B cell (primary cell): ENCODE measurements around the gene GYG2. TPM values are rescaled to one million over a fixed set of nuclear protein-coding genes. Genes with fewer than 3 reads are reported as not detected.

Experiments used
- ATAC-seq: fragments of 200-7000 bp; cut with Tn5 transposase; one replicate; pipeline ENCODE4 v1.10.0; 2021; ENCODE audit warnings: low read depth, mild to moderate bottlenecking, moderate number of reproducible peaks, moderate library complexity
- CTCF ChIA-PET: fragments of 350-600 bp; sonication (Branson Sonifier 250); formaldehyde crosslinking; loops from one replicate; lab custom pipeline; 2021; ENCODE audit warnings: antibody characterized with exemption, inconsistent platforms; lab: Charles Lee
- POLR2A ChIA-PET: fragments of 350-600 bp; sonication (Branson Sonifier 250); formaldehyde crosslinking; loops from one replicate; lab custom pipeline; 2021; ENCODE audit warnings: antibody characterized with exemption; lab: Charles Lee
- DNase-seq: peaks from one replicate; pipeline ENCODE4 v3.0.0; 2013
- H2AFZ ChIP-seq: 2 replicates; pipeline ENCODE4 v1.6.1; 2012; ENCODE audit warnings: mild to moderate bottlenecking, low read depth, low read length; ENCODE audit not compliant: insufficient read depth, poor library complexity, severe bottlenecking
- H3K27ac ChIP-seq, 2 donors: 1 replicate in 1 of 2; 2 replicates in 1 of 2; pipeline ENCODE4 v1.5.1; 2012 to 2013; ENCODE audit warnings: low read length in 2 of 2, mild to moderate bottlenecking in 2 of 2, moderate library complexity in 1 of 2
- H3K27me3 ChIP-seq, 4 experiments: fragments of 200-600 bp in 1 of 4; sonication (generic) in 1 of 4; replicated peaks in 1 of 4; 1 replicate in 2 of 4; 2 replicates in 2 of 4; pipeline versions ENCODE4 v1.6.1 to v1.7.0; 2013 to 2016; ENCODE audit warnings: low read length in 3 of 4, mild to moderate bottlenecking in 2 of 4, mixed read lengths in 1 of 4, moderate library complexity in 1 of 4; ENCODE audit not compliant: insufficient read depth in 4 of 4, control insufficient read depth in 3 of 4; ENCODE audit errors: control extremely low read depth in 1 of 4
- H3K36me3 ChIP-seq, 2 experiments: replicated peaks in 1 of 2; 1 replicate in 1 of 2; 2 replicates in 1 of 2; pipeline versions ENCODE4 v1.6.1 to v1.7.1; 2013; ENCODE audit warnings: low read length in 1 of 2; ENCODE audit not compliant: insufficient read depth in 2 of 2, control insufficient read depth in 1 of 2; ENCODE audit errors: control extremely low read depth in 1 of 2, extremely low read depth in 1 of 2
- H3K4me1 ChIP-seq, 2 donors: fragments of 200-600 bp in 1 of 2; sonication (generic) in 1 of 2; 1 replicate in 1 of 2; 2 replicates in 1 of 2; pipeline versions ENCODE4 v1.5.1 to v1.6.1; 2013 to 2017; ENCODE audit warnings: low read length in 2 of 2; ENCODE audit not compliant: control insufficient read depth in 2 of 2, insufficient read depth in 2 of 2
- H3K4me2 ChIP-seq: replicated peaks from 2 replicates; pipeline ENCODE3; 2012; ENCODE audit warnings: mild to moderate bottlenecking, low read depth, low read length; ENCODE audit not compliant: poor library complexity, severe bottlenecking
- H3K4me3 ChIP-seq, 5 experiments: fragments of 200-600 bp in 1 of 5; sonication (generic) in 1 of 5; 1 replicate in 3 of 5; 2 replicates in 2 of 5; pipeline versions ENCODE4 v1.5.1 to v1.7.0; 2011 to 2016; ENCODE audit warnings: low read length in 4 of 5, mild to moderate bottlenecking in 4 of 5, low read depth in 2 of 5, control low read depth in 1 of 5, moderate library complexity in 1 of 5; ENCODE audit not compliant: insufficient read depth in 1 of 5; ENCODE audit errors: control extremely low read depth in 1 of 5, extremely low read depth in 1 of 5
- H3K79me2 ChIP-seq: fragments of 200-600 bp; sonication (generic); one replicate; pipeline ENCODE4 v1.6.0; 2016; ENCODE audit warnings: low read length; ENCODE audit not compliant: control insufficient read depth, insufficient read depth
- H3K9ac ChIP-seq: fragments of 200-600 bp; sonication (generic); 2 replicates; pipeline ENCODE4 v1.6.1; 2017; ENCODE audit warnings: mild to moderate bottlenecking, low read length, moderate library complexity
- H3K9me3 ChIP-seq, 3 donors: one replicate each; pipeline versions ENCODE4 v1.6.1 to v1.7.1; 2013; ENCODE audit warnings: low read length in 2 of 3; ENCODE audit not compliant: control insufficient read depth in 2 of 3, insufficient read depth in 1 of 3; ENCODE audit errors: control extremely low read depth in 1 of 3
- H4K20me1 ChIP-seq: 2 replicates; pipeline ENCODE4 v1.6.0; 2012; ENCODE audit warnings: mild to moderate bottlenecking, low read length; ENCODE audit not compliant: insufficient read depth, control insufficient read depth, poor library complexity, severe bottlenecking
- H3K27ac Mint-ChIP-seq: one replicate; pipeline ENCODE4 v1.8.0; 2021; ENCODE audit warnings: mixed read lengths
- H3K27me3 Mint-ChIP-seq: one replicate; pipeline ENCODE4 v1.8.0; 2021; ENCODE audit warnings: mixed read lengths
- H3K4me1 Mint-ChIP-seq: one replicate; pipeline ENCODE4 v1.8.0; 2021; ENCODE audit warnings: mixed read lengths
- H3K4me3 Mint-ChIP-seq: one replicate; pipeline ENCODE4 v1.8.0; 2021; ENCODE audit warnings: mixed read lengths
- H3K9me3 Mint-ChIP-seq: one replicate; pipeline ENCODE4 v1.8.0; 2022; ENCODE audit warnings: mixed read lengths; ENCODE audit not compliant: insufficient read depth
- EZH2 ChIP-seq: IDR thresholded peaks from 2 replicates; pipeline ENCODE4 v1.6.1; 2012; ENCODE audit warnings: borderline replicate concordance, low read depth, mild to moderate bottlenecking, moderate library complexity, low read length; ENCODE audit not compliant: insufficient read depth, poor library complexity, severe bottlenecking
- WGBS: methylation state at CpG from one replicate; pipeline ENCODE4 v1.1.5; 2013; ENCODE audit warnings: missing lambda C conversion rate; ENCODE audit not compliant: insufficient coverage; 5-methylcytosine and 5-hydroxymethylcytosine counted together
- intact Hi-C: fragments of 100-400 bp; cut with micrococcal nuclease; formaldehyde crosslinking; loops from one replicate; pipeline ENCODE4 v1.10.0; 2022
- polyA plus RNA-seq: library from polyadenylated mRNA; depleted of rRNA; stranded (reverse); fragments of >200 nt; gene quantifications from 2 replicates; pipeline ENCODE4 v1.2.3, GENCODE V29; 2012
- total RNA-seq, 2 donors: library from RNA; stranded (reverse); fragments of 120-200 nt in 1 of 2; gene quantifications; 1 replicate in 1 of 2; 2 replicates in 1 of 2; pipeline versions ENCODE4 v1.2.3 to v1.2.4, GENCODE V29; 2013 to 2022
- TF ChIP-seq, protein P1 (sequence below): fragments of 200-600 bp; IDR thresholded peaks from one replicate; pipeline ENCODE4 v1.8.0; 2022; ENCODE audit warnings: antibody characterized with exemption, mild to moderate bottlenecking

Gene GYG2
- total and polyA plus RNA-seq, 2 donors (not counting 1 experiment from before 2014, with no cell fraction given) = not detected

DNA sequence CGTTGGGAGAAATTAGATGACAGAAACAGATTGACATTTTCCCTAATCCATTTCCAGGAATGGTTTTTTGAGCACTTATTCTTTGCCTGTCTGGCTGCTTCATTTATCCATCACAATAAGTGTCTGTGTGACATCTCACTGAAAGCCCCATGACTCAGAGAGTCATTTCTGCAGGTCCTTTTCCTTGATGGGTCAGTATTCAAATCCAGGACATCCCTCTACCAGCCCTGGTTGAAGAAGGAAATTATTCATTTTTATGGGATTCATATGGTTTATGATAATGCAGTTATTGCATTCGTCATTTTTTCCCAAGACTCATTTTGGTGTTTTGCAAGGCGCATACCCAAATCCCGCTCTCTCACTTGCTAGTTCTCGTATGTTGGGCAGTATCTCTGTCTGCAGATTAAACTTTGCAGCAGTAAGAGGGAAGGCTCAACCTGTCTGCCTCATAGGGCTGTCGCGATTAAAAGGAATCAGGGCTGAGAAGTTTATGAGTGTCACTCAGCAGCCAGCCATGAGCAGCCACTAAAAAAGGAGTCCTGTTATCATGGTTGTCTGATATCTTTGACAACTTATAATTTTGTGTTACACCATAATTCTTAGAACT lies 44.0 kb downstream of the GYG2 start:
- Histone ChIP-seq H4K20me1 (no peaks in the 10 kb centered on the region), H2AFZ (no peak overlapping the region), H3K27ac (no peak overlapping the region), H3K9me3 (peaks cover 0 to 4% (median 0%) of the 10 kb centered on the region in 3 donors), H3K4me3 (no peak overlapping the region), H3K4me1 (no peaks in the 10 kb centered on the region), H3K79me2 (no peaks in the 10 kb centered on the region), H3K9ac (no peak overlapping the region), H3K4me2 (no peak overlapping the region), H3K27me3 (no peaks in the 10 kb centered on the region), H3K36me3 (no peaks in the 10 kb centered on the region)
- intact Hi-C loops = no loop called here
- Mint-ChIP-seq H3K4me1 (no peaks in the 10 kb centered on the region), H3K9me3 (no peaks in the 10 kb centered on the region), H3K27me3 (peaks cover 6% of the 10 kb centered on the region), H3K27ac (no peak overlapping the region), H3K4me3 (no peak overlapping the region)
- POLR2A ChIA-PET = no interaction called here
- TF ChIP-seq, protein P1, sequence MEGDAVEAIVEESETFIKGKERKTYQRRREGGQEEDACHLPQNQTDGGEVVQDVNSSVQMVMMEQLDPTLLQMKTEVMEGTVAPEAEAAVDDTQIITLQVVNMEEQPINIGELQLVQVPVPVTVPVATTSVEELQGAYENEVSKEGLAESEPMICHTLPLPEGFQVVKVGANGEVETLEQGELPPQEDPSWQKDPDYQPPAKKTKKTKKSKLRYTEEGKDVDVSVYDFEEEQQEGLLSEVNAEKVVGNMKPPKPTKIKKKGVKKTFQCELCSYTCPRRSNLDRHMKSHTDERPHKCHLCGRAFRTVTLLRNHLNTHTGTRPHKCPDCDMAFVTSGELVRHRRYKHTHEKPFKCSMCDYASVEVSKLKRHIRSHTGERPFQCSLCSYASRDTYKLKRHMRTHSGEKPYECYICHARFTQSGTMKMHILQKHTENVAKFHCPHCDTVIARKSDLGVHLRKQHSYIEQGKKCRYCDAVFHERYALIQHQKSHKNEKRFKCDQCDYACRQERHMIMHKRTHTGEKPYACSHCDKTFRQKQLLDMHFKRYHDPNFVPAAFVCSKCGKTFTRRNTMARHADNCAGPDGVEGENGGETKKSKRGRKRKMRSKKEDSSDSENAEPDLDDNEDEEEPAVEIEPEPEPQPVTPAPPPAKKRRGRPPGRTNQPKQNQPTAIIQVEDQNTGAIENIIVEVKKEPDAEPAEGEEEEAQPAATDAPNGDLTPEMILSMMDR = no peak
- no peak for TF ChIP-seq EZH2
- 92% methylated on average over 2 of the region's 7 CpGs for WGBS
- no peak for ATAC-seq
- CTCF ChIA-PET = interaction anchor here (0.6 kb wide), 1 partner anchor 15 kb away, joined by 4 read pairs; no protein-coding TSS in a partner anchor
- no peak for DNase-seq

DNA sequence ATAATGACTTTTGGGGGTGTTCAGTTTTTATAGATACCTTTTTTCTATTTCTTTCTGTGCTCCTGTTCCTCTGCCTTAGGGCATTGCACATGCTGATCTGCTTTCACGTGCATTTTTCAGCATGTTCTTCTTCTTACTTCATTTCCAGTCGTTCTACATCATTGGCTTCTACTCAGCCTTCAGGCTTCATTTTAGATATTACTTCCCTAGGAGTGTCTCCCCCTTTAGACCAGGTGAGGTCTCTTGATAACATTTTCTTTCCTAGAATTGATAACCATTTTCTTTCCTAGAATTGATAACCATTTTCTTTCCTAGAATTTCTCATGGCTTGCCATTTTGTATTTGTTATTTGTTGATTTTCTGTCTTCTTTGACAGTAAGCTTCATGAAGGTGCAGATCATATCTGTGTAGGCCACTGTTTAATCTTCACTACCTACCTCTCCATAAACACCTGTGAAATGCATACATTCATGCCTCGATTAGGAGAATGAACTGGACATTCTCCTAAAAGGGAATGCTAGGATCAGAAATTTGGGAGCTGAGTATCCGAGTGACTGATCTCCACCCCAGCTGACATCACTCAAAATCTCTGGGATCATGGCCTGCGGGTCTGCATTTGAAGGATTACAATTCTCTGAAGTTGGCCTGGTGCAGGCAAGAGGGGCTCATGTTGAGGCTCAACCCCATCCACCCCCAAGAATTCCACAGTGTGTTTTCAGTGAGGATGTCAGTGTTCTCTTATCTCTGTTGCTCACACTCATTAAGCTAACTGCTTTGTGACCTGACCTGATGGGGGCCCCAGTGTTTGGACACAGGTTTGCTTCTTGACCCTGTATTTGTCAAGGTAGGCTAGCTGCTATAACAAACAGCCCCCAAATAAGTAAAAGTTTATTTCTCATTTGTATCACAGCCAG lies 45.7 kb downstream of the GYG2 start:
- no peak overlapping the region for H3K4me3 ChIP-seq
- POLR2A ChIA-PET = no interaction called here
- H3K9ac ChIP-seq = no peak overlapping the region
- no peak overlapping the region for H3K27ac ChIP-seq
- intact Hi-C loops = no loop called here
- no peak overlapping the region for H3K4me2 ChIP-seq
- no peaks in the 10 kb centered on the region for H3K4me1 ChIP-seq
- no peaks in the 10 kb centered on the region for H3K36me3 ChIP-seq
- Mint-ChIP-seq H3K4me3 (no peak overlapping the region), H3K9me3 (no peaks in the 10 kb centered on the region), H3K4me1 (no peaks in the 10 kb centered on the region), H3K27ac (no peak overlapping the region), H3K27me3 (peaks cover 6% of the 10 kb centered on the region)
- peaks cover 0 to 4% (median 0%) of the 10 kb centered on the region in 3 donors for H3K9me3 ChIP-seq
- no peaks in the 10 kb centered on the region for H3K79me2 ChIP-seq
- TF ChIP-seq, protein P1 = no peak
- no peak for TF ChIP-seq EZH2
- CTCF ChIA-PET = no interaction called here
- 100% methylated on average over 1 of the region's 5 CpGs for WGBS
- H4K20me1 ChIP-seq = no peaks in the 10 kb centered on the region
- ATAC-seq (no peak), DNase-seq (no peak)
- H3K27me3 ChIP-seq = no peaks in the 10 kb centered on the region
- H2AFZ ChIP-seq = no peak overlapping the region
